ENCODE results near the gene HSPA14. TPM values are rescaled to one million over a fixed set of nuclear protein-coding genes. Genes with fewer than 3 reads are reported as not detected.

The HSPA14 gene
- total RNA-seq, 1 experiment from 2014 or later, result 24.0 TPM

Other genes with a start within 250 kb of the HSPA14 start
- 10.1 and 11.3 TPM in 2 replicates for gene FAM107B, start 63.4 kb upstream of the HSPA14 start, total RNA-seq (2014; rRNA removed; shearing (Covaris generic))
- gene CDNF, start 269 bp upstream of the HSPA14 start, total RNA-seq (2014; rRNA removed; shearing (Covaris generic)), result 0.28 and 2.8 TPM in 2 replicates
- 17.4 and 23.7 TPM in 2 replicates for gene MSANTD7, start within 50 bp of the HSPA14 start, total RNA-seq (2014; rRNA removed; shearing (Covaris generic))
- gene SUV39H2, start 40.6 kb downstream of the HSPA14 start, total RNA-seq (2014; rRNA removed; shearing (Covaris generic)), result 26.8 and 27.6 TPM in 2 replicates
- 2.1 and 2.8 TPM in 2 replicates for gene DCLRE1C, start 115.8 kb downstream of the HSPA14 start, total RNA-seq (2014; rRNA removed; shearing (Covaris generic))
- not detected in 2 replicates for gene MEIG1, start 121.1 kb downstream of the HSPA14 start, total RNA-seq (2014; rRNA removed; shearing (Covaris generic))
- gene OLAH, start 205.6 kb downstream of the HSPA14 start, total RNA-seq (2014; rRNA removed; shearing (Covaris generic)), result not detected in 2 replicates

Data from H7 (cell line).